Measurements from ENCODE around the gene UBLCP1. TPM values are rescaled to one million over a fixed set of nuclear protein-coding genes. Genes with fewer than 3 reads are reported as not detected.

The UBLCP1 gene
- total RNA-seq, 2 donors from 2014 or later, result 13.4 to 24.7 TPM

- no peaks in the 10 kb centered on the region for H3K36me3 Mint-ChIP-seq (ENCODE audit: low read depth)
- H3K4me3 Mint-ChIP-seq, result no peak overlapping the region
- peaks cover 11% of the 10 kb centered on the region for H3K27me3 Mint-ChIP-seq
- no peaks in the 10 kb centered on the region for H3K9me3 Mint-ChIP-seq
- no peak overlapping the region for H3K27ac Mint-ChIP-seq
- H3K4me1 Mint-ChIP-seq, result no peaks in the 10 kb centered on the region
- no peak for ATAC-seq (replicated peaks)
Measured at GRCh38 chr5:159313197-159313596, 50.1 kb downstream of the UBLCP1 start.

GRCh38 chr5:159316519-159317383, 53.7 kb downstream of the UBLCP1 start:
- Mint-ChIP-seq H3K4me3 (no peak overlapping the region), H3K27ac (no peak overlapping the region), H3K9me3 (no peaks in the 10 kb centered on the region), H3K4me1 (no peaks in the 10 kb centered on the region), H3K36me3 (ENCODE audit: low read depth) (no peaks in the 10 kb centered on the region), H3K27me3 (peaks cover 8% of the 10 kb centered on the region)
- ATAC-seq (replicated peaks), result peak; percentile 63

GRCh38 chr5:159317849-159318248, 54.8 kb downstream of the UBLCP1 start:
- H3K27ac Mint-ChIP-seq, result no peak overlapping the region
- ATAC-seq (replicated peaks), result no peak
- no peaks in the 10 kb centered on the region for H3K4me1 Mint-ChIP-seq
- H3K36me3 Mint-ChIP-seq (ENCODE audit: low read depth), result no peaks in the 10 kb centered on the region
- H3K4me3 Mint-ChIP-seq, result no peak overlapping the region
- H3K27me3 Mint-ChIP-seq, result peaks cover 8% of the 10 kb centered on the region
- no peaks in the 10 kb centered on the region for H3K9me3 Mint-ChIP-seq

GRCh38 chr5:159318448-159318847, 55.4 kb downstream of the UBLCP1 start:
- no peaks in the 10 kb centered on the region for H3K9me3 Mint-ChIP-seq
- H3K27me3 Mint-ChIP-seq, result peaks cover 4% of the 10 kb centered on the region
- H3K4me1 Mint-ChIP-seq, result no peaks in the 10 kb centered on the region
- H3K27ac Mint-ChIP-seq, result no peak overlapping the region
- no peaks in the 10 kb centered on the region for H3K36me3 Mint-ChIP-seq (ENCODE audit: low read depth)
- H3K4me3 Mint-ChIP-seq, result no peak overlapping the region
- no peak for ATAC-seq (replicated peaks)

- Mint-ChIP-seq H3K36me3 (ENCODE audit: low read depth) (no peaks in the 10 kb centered on the region), H3K27me3 (no peaks in the 10 kb centered on the region)
Measured at GRCh38 chr5:159319363-159319762, 56.3 kb downstream of the UBLCP1 start.

GRCh38 chr5:159319832-159320231, 56.7 kb downstream of the UBLCP1 start:
- H3K4me3 Mint-ChIP-seq, result no peak overlapping the region
- H3K36me3 Mint-ChIP-seq (ENCODE audit: low read depth), result no peaks in the 10 kb centered on the region

More at GRCh38 chr5:159319363-159319762, 56.3 kb downstream of the UBLCP1 start:
- Mint-ChIP-seq H3K4me3 (no peak overlapping the region), H3K4me1 (no peaks in the 10 kb centered on the region), H3K27ac (no peak overlapping the region), H3K9me3 (no peaks in the 10 kb centered on the region)
- ATAC-seq (replicated peaks), result no peak

GRCh38 chr5:159322180-159322579, 59.1 kb downstream of the UBLCP1 start:
- Mint-ChIP-seq H3K4me1 (no peaks in the 10 kb centered on the region), H3K4me3 (no peak overlapping the region), H3K36me3 (ENCODE audit: low read depth) (no peaks in the 10 kb centered on the region), H3K27ac (no peak overlapping the region), H3K9me3 (no peaks in the 10 kb centered on the region), H3K27me3 (no peaks in the 10 kb centered on the region)
- ATAC-seq (replicated peaks), result no peak

More at GRCh38 chr5:159319832-159320231, 56.7 kb downstream of the UBLCP1 start:
- Mint-ChIP-seq H3K9me3 (no peaks in the 10 kb centered on the region), H3K27ac (no peak overlapping the region), H3K27me3 (no peaks in the 10 kb centered on the region), H3K4me1 (no peaks in the 10 kb centered on the region)
- no peak for ATAC-seq (replicated peaks)

- H3K4me1 Mint-ChIP-seq, result no peaks in the 10 kb centered on the region
- H3K4me3 Mint-ChIP-seq, result no peak overlapping the region
- no peaks in the 10 kb centered on the region for H3K9me3 Mint-ChIP-seq
- H3K27ac Mint-ChIP-seq, result no peak overlapping the region
- ATAC-seq (replicated peaks), result no peak
- no peaks in the 10 kb centered on the region for H3K27me3 Mint-ChIP-seq
- no peaks in the 10 kb centered on the region for H3K36me3 Mint-ChIP-seq (ENCODE audit: low read depth)
Measured at GRCh38 chr5:159324102-159324755, 61.1 kb downstream of the UBLCP1 start.

- no peaks in the 10 kb centered on the region for H3K4me1 Mint-ChIP-seq
- no peaks in the 10 kb centered on the region for H3K9me3 Mint-ChIP-seq
Measured at GRCh38 chr5:159324986-159325385, 61.9 kb downstream of the UBLCP1 start.

GRCh38 chr5:159330131-159330800, 67.2 kb downstream of the UBLCP1 start, which contains the start of gene IL12B:
IL12B (minus strand) TSS chr5:159330487; CDS start chr5:159326782, 3,705 bp downstream.
- Mint-ChIP-seq H3K27ac (no peak within 1 kb of the TSS), H3K27me3 (no peaks in the 10 kb centered on the region), H3K4me3 (peak within 1 kb of the TSS; percentile 82), H3K36me3 (ENCODE audit: low read depth) (no peaks in the 10 kb centered on the region), H3K4me1 (peaks cover 7% of the 10 kb centered on the region), H3K9me3 (no peaks in the 10 kb centered on the region)
- no peak for ATAC-seq (replicated peaks)

More at GRCh38 chr5:159324986-159325385, 61.9 kb downstream of the UBLCP1 start:
- Mint-ChIP-seq H3K27me3 (no peaks in the 10 kb centered on the region), H3K27ac (no peak overlapping the region), H3K36me3 (ENCODE audit: low read depth) (no peaks in the 10 kb centered on the region), H3K4me3 (no peak overlapping the region)
- no peak for ATAC-seq (replicated peaks)

GRCh38 chr5:159331093-159331973, 68.2 kb downstream of the UBLCP1 start:
- Mint-ChIP-seq H3K27ac (peak overlapping the region; percentile 65), H3K36me3 (ENCODE audit: low read depth) (no peaks in the 10 kb centered on the region), H3K4me3 (peak overlapping the region; percentile 82), H3K27me3 (no peaks in the 10 kb centered on the region), H3K9me3 (no peaks in the 10 kb centered on the region), H3K4me1 (peaks cover 8% of the 10 kb centered on the region)
- peak; percentile 94 for ATAC-seq (replicated peaks)

- Mint-ChIP-seq H3K4me3 (peak overlapping the region; percentile 82), H3K36me3 (ENCODE audit: low read depth) (no peaks in the 10 kb centered on the region), H3K27me3 (no peaks in the 10 kb centered on the region), H3K27ac (no peak overlapping the region), H3K9me3 (no peaks in the 10 kb centered on the region), H3K4me1 (peaks cover 22% of the 10 kb centered on the region)
- ATAC-seq (replicated peaks), result no peak
Measured at GRCh38 chr5:159332800-159333544, 69.9 kb downstream of the UBLCP1 start.

GRCh38 chr5:159333545-159333925, 70.4 kb downstream of the UBLCP1 start:
- no peak overlapping the region for H3K27ac Mint-ChIP-seq
- no peak overlapping the region for H3K4me3 Mint-ChIP-seq
- no peak for ATAC-seq (replicated peaks)
- H3K4me1 Mint-ChIP-seq, result peaks cover 27% of the 10 kb centered on the region
- H3K9me3 Mint-ChIP-seq, result no peaks in the 10 kb centered on the region
- H3K36me3 Mint-ChIP-seq (ENCODE audit: low read depth), result no peaks in the 10 kb centered on the region
- no peaks in the 10 kb centered on the region for H3K27me3 Mint-ChIP-seq

Data from activated T-helper 17 cell treated with anti-CD3 and anti-CD28 coated beads, Interleukin-2, amount 50 U/mL, for 72 hours (primary cell).